Measurements from ENCODE around the gene MDN1.

Gene MDN1

DNA sequence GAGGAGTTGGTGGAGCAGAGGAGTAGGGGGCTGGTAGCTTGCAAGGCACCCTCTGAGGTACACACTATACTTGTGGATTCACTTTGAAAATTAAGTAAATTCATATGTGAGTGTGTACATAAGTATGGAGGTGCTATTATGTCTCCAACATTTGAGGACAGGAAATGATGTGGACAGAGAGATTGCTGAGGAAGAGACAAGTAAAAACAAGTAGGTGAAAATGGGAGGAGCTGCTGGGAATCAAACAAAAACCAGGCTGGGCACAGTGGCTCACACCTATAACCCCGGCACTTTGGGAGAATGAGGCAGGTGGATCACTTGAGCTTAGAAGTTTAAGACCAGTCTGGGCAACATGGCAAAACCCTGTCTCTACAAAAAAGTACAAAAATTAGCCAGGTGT is 111.8 kb downstream of the MDN1 start:
- TF ChIP-seq, protein P1, sequence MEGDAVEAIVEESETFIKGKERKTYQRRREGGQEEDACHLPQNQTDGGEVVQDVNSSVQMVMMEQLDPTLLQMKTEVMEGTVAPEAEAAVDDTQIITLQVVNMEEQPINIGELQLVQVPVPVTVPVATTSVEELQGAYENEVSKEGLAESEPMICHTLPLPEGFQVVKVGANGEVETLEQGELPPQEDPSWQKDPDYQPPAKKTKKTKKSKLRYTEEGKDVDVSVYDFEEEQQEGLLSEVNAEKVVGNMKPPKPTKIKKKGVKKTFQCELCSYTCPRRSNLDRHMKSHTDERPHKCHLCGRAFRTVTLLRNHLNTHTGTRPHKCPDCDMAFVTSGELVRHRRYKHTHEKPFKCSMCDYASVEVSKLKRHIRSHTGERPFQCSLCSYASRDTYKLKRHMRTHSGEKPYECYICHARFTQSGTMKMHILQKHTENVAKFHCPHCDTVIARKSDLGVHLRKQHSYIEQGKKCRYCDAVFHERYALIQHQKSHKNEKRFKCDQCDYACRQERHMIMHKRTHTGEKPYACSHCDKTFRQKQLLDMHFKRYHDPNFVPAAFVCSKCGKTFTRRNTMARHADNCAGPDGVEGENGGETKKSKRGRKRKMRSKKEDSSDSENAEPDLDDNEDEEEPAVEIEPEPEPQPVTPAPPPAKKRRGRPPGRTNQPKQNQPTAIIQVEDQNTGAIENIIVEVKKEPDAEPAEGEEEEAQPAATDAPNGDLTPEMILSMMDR (IDR thresholded peaks at IDR 0.05; ENCODE audit: low read length, missing control alignments), result no peak
- DNase-seq (ENCODE audit: low read depth), result no peak
- H3K4me3 ChIP-seq (replicated peaks; ENCODE audit: low read depth, low read length), result no peak overlapping the region

- no peak for DNase-seq (ENCODE audit: low read depth)
- TF ChIP-seq, protein P1 (IDR thresholded peaks at IDR 0.05; ENCODE audit: low read length, missing control alignments), result no peak
- no peak overlapping the region for H3K4me3 ChIP-seq (replicated peaks; ENCODE audit: low read depth, low read length)
These were observed 113.5 kb downstream of the MDN1 start for GRCh38 chr6:89706121-89706520.

- no peak for DNase-seq (ENCODE audit: low read depth)
- TF ChIP-seq, protein P1 (IDR thresholded peaks at IDR 0.05; ENCODE audit: low read length, missing control alignments), result no peak
- no peak overlapping the region for H3K4me3 ChIP-seq (replicated peaks; ENCODE audit: low read depth, low read length)
These were observed 116.3 kb downstream of the MDN1 start for GRCh38 chr6:89703292-89703691.

DNA sequence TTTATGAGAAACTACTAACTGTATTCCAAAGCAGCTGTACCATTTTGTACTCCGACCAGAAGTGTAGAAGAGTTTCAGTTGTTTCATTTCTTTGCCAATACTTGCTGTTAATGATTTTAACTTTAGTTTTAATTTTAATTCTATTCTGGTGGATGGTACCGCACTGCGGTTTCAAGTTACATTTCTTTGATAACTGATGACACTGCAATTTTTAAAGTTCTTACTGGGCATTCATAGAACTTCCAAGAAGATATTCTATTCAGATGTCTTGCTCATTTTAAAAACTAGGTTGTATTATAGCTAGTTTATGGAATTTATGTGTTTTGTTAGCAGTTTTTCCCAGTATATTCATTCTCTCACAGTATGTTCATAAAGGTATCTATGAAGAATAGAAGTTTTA is 117.2 kb downstream of the MDN1 start:
- no peak overlapping the region for H3K4me3 ChIP-seq (replicated peaks; ENCODE audit: low read depth, low read length)
- TF ChIP-seq, protein P1 (IDR thresholded peaks at IDR 0.05; ENCODE audit: low read length, missing control alignments), result no peak

DNA sequence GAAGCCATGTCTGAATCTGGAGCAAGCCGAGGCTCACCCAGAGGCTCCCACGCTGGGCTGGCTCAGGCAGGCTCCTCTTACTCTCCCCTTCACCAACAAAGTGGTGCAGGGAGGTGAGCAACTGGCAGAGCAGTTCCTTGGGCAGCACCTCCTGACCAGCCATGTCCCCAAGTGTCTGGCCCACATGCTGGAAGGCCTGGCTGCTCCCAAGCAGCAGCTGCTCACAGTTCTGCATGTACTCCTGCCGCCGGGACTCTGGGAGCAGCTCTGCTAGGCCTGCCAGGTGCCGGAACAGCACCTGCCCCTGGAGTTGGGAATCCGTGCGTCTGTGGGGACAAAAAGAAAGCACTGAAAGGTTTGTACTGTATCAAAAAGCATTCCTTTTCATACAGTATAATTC is 123.9 kb downstream of the MDN1 start:
- no peak overlapping the region for H3K4me3 ChIP-seq (replicated peaks; ENCODE audit: low read depth, low read length)
- TF ChIP-seq, protein P1 (IDR thresholded peaks at IDR 0.05; ENCODE audit: low read length, missing control alignments), result no peak
- no peak for DNase-seq (ENCODE audit: low read depth)

More for the DNA sequence above, 117.2 kb downstream of the MDN1 start:
- no peak for DNase-seq (ENCODE audit: low read depth)

GRCh38 chr6:89694428-89694827 is 125.2 kb downstream of the MDN1 start:
- TF ChIP-seq, protein P1 (IDR thresholded peaks at IDR 0.05; ENCODE audit: low read length, missing control alignments), result no peak
- no peak for DNase-seq (ENCODE audit: low read depth)
- no peak overlapping the region for H3K4me3 ChIP-seq (replicated peaks; ENCODE audit: low read depth, low read length)

DNA sequence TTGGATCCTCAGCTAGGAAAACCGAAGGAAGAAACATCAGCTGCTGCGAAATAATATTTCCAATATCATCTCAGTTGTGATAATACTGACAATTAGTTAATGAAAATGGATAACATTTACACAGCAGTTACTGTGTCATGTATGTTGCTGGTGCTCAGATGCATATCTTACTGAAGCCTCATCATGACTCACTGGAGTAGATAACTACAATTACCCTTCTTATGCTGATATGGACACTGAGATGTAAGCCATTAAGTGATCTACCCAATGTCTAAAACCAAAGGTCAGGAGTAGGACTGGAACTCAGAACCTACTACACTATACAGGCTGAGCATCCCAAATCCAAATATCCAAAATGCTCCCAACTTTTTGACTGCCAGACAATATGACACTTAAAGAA is 126.4 kb downstream of the MDN1 start:
- TF ChIP-seq, protein P1 (IDR thresholded peaks at IDR 0.05; ENCODE audit: low read length, missing control alignments), result no peak

More for the DNA sequence above, 126.4 kb downstream of the MDN1 start:
- no peak for DNase-seq (ENCODE audit: low read depth)
- H3K4me3 ChIP-seq (replicated peaks; ENCODE audit: low read depth, low read length), result no peak overlapping the region

Measured in fibroblast of pulmonary artery (primary cell).